Glutamatergic neuron (in vitro differentiated cells): ENCODE measurements around the gene KIF2C. TPM values are rescaled to one million over a fixed set of nuclear protein-coding genes. Genes with fewer than 3 reads are reported as not detected.
"Not testable (repeated sequence)": the region's sequence is repeated elsewhere in the genome, so short reads cannot be mapped to it uniquely, and the experiment has no call there.

Experiments used
- DNase-seq: peaks from one replicate; pipeline ENCODE4 v3.0.0; 2022
- H3K27ac Mint-ChIP-seq: one replicate; pipeline ENCODE4 v1.8.0; 2020; ENCODE audit warnings: mild to moderate bottlenecking, mixed read lengths, inconsistent platforms; ENCODE audit not compliant: unreplicated experiment
- H3K27me3 Mint-ChIP-seq: one replicate; pipeline ENCODE4 v1.8.0; 2020; ENCODE audit warnings: mild to moderate bottlenecking, moderate library complexity, mixed read lengths, inconsistent platforms; ENCODE audit not compliant: unreplicated experiment
- H3K36me3 Mint-ChIP-seq: one replicate; pipeline ENCODE4 v1.8.0; 2020; ENCODE audit warnings: mild to moderate bottlenecking, mixed read lengths, inconsistent platforms; ENCODE audit not compliant: unreplicated experiment
- H3K4me1 Mint-ChIP-seq: one replicate; pipeline ENCODE4 v1.8.0; 2020; ENCODE audit warnings: mild to moderate bottlenecking, low read depth, mixed read lengths, inconsistent platforms; ENCODE audit not compliant: unreplicated experiment
- H3K4me3 Mint-ChIP-seq: one replicate; pipeline ENCODE4 v1.8.0; 2020; ENCODE audit warnings: mild to moderate bottlenecking, mixed read lengths, inconsistent platforms; ENCODE audit not compliant: unreplicated experiment
- H3K9me3 Mint-ChIP-seq: one replicate; pipeline ENCODE4 v1.8.0; 2020; ENCODE audit warnings: mild to moderate bottlenecking, moderate library complexity, mixed read lengths, inconsistent platforms; ENCODE audit not compliant: unreplicated experiment
- CTCF ChIP-seq: fragments of 200-600 bp; sonication (generic); IDR thresholded peaks from one replicate; pipeline ENCODE4 v1.5.0; 2021; ENCODE audit not compliant: partially characterized antibody, unreplicated experiment
- total RNA-seq: library from RNA; stranded (reverse); fragmentation: NEBNext Ultra II Directional; extraction: Animal tissue kit (Norgen Biotek cat#: 25700); gene quantifications from one replicate; pipeline ENCODE4 v1.2.1, GENCODE V29; 2021; ENCODE audit not compliant: unreplicated experiment

The KIF2C gene
- total RNA-seq, 1 donor from 2014 or later: 8.6 TPM

GRCh38 chr1:44695671-44696070 lies 44.0 kb upstream of the KIF2C start:
- no peaks in the 10 kb centered on the region for H3K27me3 Mint-ChIP-seq
- no peaks in the 10 kb centered on the region for H3K36me3 Mint-ChIP-seq
- DNase-seq: no peak
- H3K9me3 Mint-ChIP-seq: peaks cover 2% of the 10 kb centered on the region
- no peak overlapping the region for H3K4me3 Mint-ChIP-seq
- peak overlapping the region; percentile 69 for H3K27ac Mint-ChIP-seq
- H3K4me1 Mint-ChIP-seq: peaks cover 2% of the 10 kb centered on the region
- TF ChIP-seq CTCF: no peak

- no peaks in the 10 kb centered on the region for H3K27me3 Mint-ChIP-seq
- TF ChIP-seq CTCF: no peak
- H3K27ac Mint-ChIP-seq: peak overlapping the region; percentile 69
- H3K36me3 Mint-ChIP-seq: no peaks in the 10 kb centered on the region
- H3K4me1 Mint-ChIP-seq: peaks cover 2% of the 10 kb centered on the region
- no peak overlapping the region for H3K4me3 Mint-ChIP-seq
- H3K9me3 Mint-ChIP-seq: peaks cover 2% of the 10 kb centered on the region
- DNase-seq: no peak
These were observed 43.5 kb upstream of the KIF2C start for GRCh38 chr1:44696101-44696500.

GRCh38 chr1:44696789-44697345 lies 42.8 kb upstream of the KIF2C start:
- Mint-ChIP-seq H3K4me3 (no peak overlapping the region), H3K36me3 (no peaks in the 10 kb centered on the region), H3K27me3 (no peaks in the 10 kb centered on the region), H3K9me3 (peaks cover 2% of the 10 kb centered on the region), H3K4me1 (peaks cover 2% of the 10 kb centered on the region), H3K27ac (peak overlapping the region; percentile 39)
- DNase-seq: no peak
- TF ChIP-seq CTCF: no peak

GRCh38 chr1:44698138-44698537 lies 41.5 kb upstream of the KIF2C start:
- H3K9me3 Mint-ChIP-seq: peaks cover 2% of the 10 kb centered on the region
- DNase-seq: no peak
- no peak for TF ChIP-seq CTCF
- H3K27me3 Mint-ChIP-seq: no peaks in the 10 kb centered on the region
- H3K4me3 Mint-ChIP-seq: no peak overlapping the region
- peaks cover 2% of the 10 kb centered on the region for H3K4me1 Mint-ChIP-seq
- no peak overlapping the region for H3K27ac Mint-ChIP-seq
- H3K36me3 Mint-ChIP-seq: no peaks in the 10 kb centered on the region

GRCh38 chr1:44699375-44699774 lies 40.3 kb upstream of the KIF2C start:
- not testable (repeated sequence) for H3K4me3 Mint-ChIP-seq, DNase-seq, H3K9me3 Mint-ChIP-seq, H3K27me3 Mint-ChIP-seq, H3K36me3 Mint-ChIP-seq, H3K4me1 Mint-ChIP-seq, H3K27ac Mint-ChIP-seq
